Hepatocyte (in vitro differentiated cells): ENCODE results near the gene CENPF. TPM values are rescaled to one million over a fixed set of nuclear protein-coding genes. Genes with fewer than 3 reads are reported as not detected.
A peak's percentile ranks its signal among the peaks of the same experiment; 100 is the strongest.

ENCODE experiments used
- DNase-seq: peaks from one replicate; pipeline ENCODE4 v3.0.0-alpha.2; 2016; ENCODE audit warnings: low spot score
- H2AFZ ChIP-seq: fragments of 200-600 bp; sonication (generic); 2 replicates; pipeline ENCODE4 v1.6.0; 2016; ENCODE audit warnings: antibody characterized with exemption, mild to moderate bottlenecking
- H3K27ac ChIP-seq: fragments of 200-600 bp; sonication (generic); 2 replicates; pipeline ENCODE4 v1.5.1; 2016; ENCODE audit warnings: mild to moderate bottlenecking
- H3K27me3 ChIP-seq: fragments of 200-600 bp; sonication (generic); 2 replicates; pipeline ENCODE4 v1.6.1; 2016
- H3K36me3 ChIP-seq: fragments of 200-600 bp; sonication (generic); replicated peaks from 2 replicates; pipeline ENCODE4 v1.5.1; 2016; ENCODE audit warnings: low read depth; ENCODE audit not compliant: insufficient read depth
- H3K4me1 ChIP-seq: fragments of 200-600 bp; sonication (generic); 2 replicates; pipeline ENCODE4 v1.5.1; 2016; ENCODE audit warnings: mild to moderate bottlenecking, moderate library complexity; ENCODE audit not compliant: insufficient read depth
- H3K4me2 ChIP-seq: fragments of 200-600 bp; sonication (generic); 2 replicates; pipeline ENCODE4 v1.6.0; 2016
- H3K4me3 ChIP-seq: fragments of 200-600 bp; sonication (generic); 2 replicates; pipeline ENCODE4 v1.5.1; 2016; ENCODE audit warnings: mild to moderate bottlenecking
- H3K79me2 ChIP-seq: fragments of 200-600 bp; sonication (generic); 2 replicates; pipeline ENCODE4 v1.6.0; 2017; ENCODE audit warnings: mild to moderate bottlenecking
- H3K9me2 ChIP-seq: fragments of 200-600 bp; sonication (generic); replicated peaks from 2 replicates; pipeline ENCODE4 v1.6.0; 2017; ENCODE audit warnings: mild to moderate bottlenecking; ENCODE audit not compliant: insufficient read depth
- H3K9me3 ChIP-seq: fragments of 200-600 bp; sonication (generic); 2 replicates; pipeline ENCODE4 v1.5.1; 2016; ENCODE audit warnings: low read depth, mild to moderate bottlenecking
- H4K20me1 ChIP-seq: fragments of 200-600 bp; sonication (generic); 2 replicates; pipeline ENCODE4 v1.6.0; 2016; ENCODE audit warnings: mild to moderate bottlenecking; ENCODE audit not compliant: insufficient read depth, poor library complexity, severe bottlenecking
- EZH2 ChIP-seq: fragments of 200-600 bp; sonication (generic); IDR thresholded peaks from 2 replicates; pipeline ENCODE4 v1.6.1; 2016; ENCODE audit warnings: antibody characterized with exemption, mild to moderate bottlenecking, borderline replicate concordance
- EZH2phosphoT487 ChIP-seq: fragments of 200-600 bp; sonication (generic); IDR thresholded peaks from one replicate; pipeline ENCODE4 v1.6.1; 2018; ENCODE audit warnings: antibody characterized with exemption, mild to moderate bottlenecking, low read depth, moderate library complexity; ENCODE audit not compliant: unreplicated experiment, severe bottlenecking
- WGBS: methylation state at CpG from one replicate; pipeline ENCODE4 v1.1.6; 2016; ENCODE audit warnings: low lambda C conversion rate; ENCODE audit errors: missing lambda C conversion rate; 5-methylcytosine and 5-hydroxymethylcytosine counted together
- polyA plus RNA-seq: library from polyadenylated mRNA; unstranded; fragments of >200 nt; fragmentation: Nextera tagmentation; extraction: Ambion mirVana; gene quantifications from 2 replicates; pipeline ENCODE4 v1.2.1, GENCODE V29; 2016
- total RNA-seq: library from RNA; depleted of rRNA; stranded (reverse); fragments of >200 nt; gene quantifications from 2 replicates; pipeline ENCODE4 v1.2.3, GENCODE V29; 2014
- TF ChIP-seq, protein P1 (sequence below): fragments of 200-600 bp; sonication (generic); IDR thresholded peaks from 2 replicates; pipeline ENCODE4 v1.5.1; 2016; ENCODE audit warnings: antibody characterized with exemption, mild to moderate bottlenecking; ENCODE audit not compliant: poor library complexity

The CENPF gene
- total RNA-seq, result 16.8 and 18.3 TPM in 2 replicates
- 8.3 and 15.3 TPM in 2 replicates for polyA plus RNA-seq

GRCh38 chr1:214602764-214603657 is at the start of gene CENPF:
Gene CENPF (plus strand): TSS chr1:214603195. CDS start chr1:214613755, 10,560 bp downstream.
- peak; percentile 98 for DNase-seq
- H3K4me3 ChIP-seq, result peak within 1 kb of the TSS; percentile 31
- H3K79me2 ChIP-seq, result peaks cover 30% of the 10 kb centered on the region
- TF ChIP-seq EZH2 (no peak), EZH2phosphoT487 (no peak)
- TF ChIP-seq, protein P1, sequence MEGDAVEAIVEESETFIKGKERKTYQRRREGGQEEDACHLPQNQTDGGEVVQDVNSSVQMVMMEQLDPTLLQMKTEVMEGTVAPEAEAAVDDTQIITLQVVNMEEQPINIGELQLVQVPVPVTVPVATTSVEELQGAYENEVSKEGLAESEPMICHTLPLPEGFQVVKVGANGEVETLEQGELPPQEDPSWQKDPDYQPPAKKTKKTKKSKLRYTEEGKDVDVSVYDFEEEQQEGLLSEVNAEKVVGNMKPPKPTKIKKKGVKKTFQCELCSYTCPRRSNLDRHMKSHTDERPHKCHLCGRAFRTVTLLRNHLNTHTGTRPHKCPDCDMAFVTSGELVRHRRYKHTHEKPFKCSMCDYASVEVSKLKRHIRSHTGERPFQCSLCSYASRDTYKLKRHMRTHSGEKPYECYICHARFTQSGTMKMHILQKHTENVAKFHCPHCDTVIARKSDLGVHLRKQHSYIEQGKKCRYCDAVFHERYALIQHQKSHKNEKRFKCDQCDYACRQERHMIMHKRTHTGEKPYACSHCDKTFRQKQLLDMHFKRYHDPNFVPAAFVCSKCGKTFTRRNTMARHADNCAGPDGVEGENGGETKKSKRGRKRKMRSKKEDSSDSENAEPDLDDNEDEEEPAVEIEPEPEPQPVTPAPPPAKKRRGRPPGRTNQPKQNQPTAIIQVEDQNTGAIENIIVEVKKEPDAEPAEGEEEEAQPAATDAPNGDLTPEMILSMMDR, result no peak
- no peaks in the 10 kb centered on the region for H4K20me1 ChIP-seq
- H3K4me1 ChIP-seq, result peaks cover 6% of the 10 kb centered on the region
- peak within 1 kb of the TSS; percentile 82 for H3K4me2 ChIP-seq
- H3K27me3 ChIP-seq, result no peaks in the 10 kb centered on the region
- H3K9me2 ChIP-seq, result no peaks in the 10 kb centered on the region
- peak within 1 kb of the TSS; percentile 64 for H2AFZ ChIP-seq
- H3K27ac ChIP-seq, result no peak within 1 kb of the TSS
- H3K9me3 ChIP-seq, result no peaks in the 10 kb centered on the region
- WGBS, result 1% methylated on average over 54 of the region's 65 CpGs
- H3K36me3 ChIP-seq, result no peaks in the 10 kb centered on the region

GRCh38 chr1:214557952-214558735 is 44.9 kb upstream of the CENPF start:
- no peak overlapping the region for H2AFZ ChIP-seq
- DNase-seq, result no peak
- no peaks in the 10 kb centered on the region for H3K79me2 ChIP-seq
- H3K4me2 ChIP-seq, result no peak overlapping the region
- H3K27ac ChIP-seq, result no peak overlapping the region
- H3K4me1 ChIP-seq, result peaks cover under 1% of the 10 kb centered on the region
- no peaks in the 10 kb centered on the region for H3K27me3 ChIP-seq
- H3K9me2 ChIP-seq, result no peaks in the 10 kb centered on the region
- no peak overlapping the region for H3K4me3 ChIP-seq
- H4K20me1 ChIP-seq, result no peaks in the 10 kb centered on the region
- TF ChIP-seq EZH2phosphoT487, result no peak
- TF ChIP-seq, protein P1, result no peak
- TF ChIP-seq EZH2, result no peak
- H3K36me3 ChIP-seq, result no peaks in the 10 kb centered on the region
- WGBS, result 75% methylated on average over 8 of the region's 8 CpGs
- no peaks in the 10 kb centered on the region for H3K9me3 ChIP-seq

- Histone ChIP-seq H4K20me1 (no peaks in the 10 kb centered on the region), H3K79me2 (no peaks in the 10 kb centered on the region), H3K9me3 (no peaks in the 10 kb centered on the region), H2AFZ (no peak overlapping the region), H3K9me2 (no peaks in the 10 kb centered on the region), H3K36me3 (no peaks in the 10 kb centered on the region), H3K4me1 (no peaks in the 10 kb centered on the region), H3K27ac (no peak overlapping the region), H3K27me3 (no peaks in the 10 kb centered on the region), H3K4me2 (no peak overlapping the region), H3K4me3 (no peak overlapping the region)
- DNase-seq, result no peak
- TF ChIP-seq EZH2, result no peak
- TF ChIP-seq EZH2phosphoT487, result no peak
- TF ChIP-seq, protein P1, result no peak
Observed at GRCh38 chr1:214563881-214564280, 39.1 kb upstream of the CENPF start.
